ENCODE measurements around the gene SMAD9.

SMAD9 gene

GRCh38 chr13:36919833-36920615, at the start of gene SMAD9:
SMAD9 (minus strand) TSS chr13:36920238; CDS start chr13:36879689, 40,549 bp downstream.
- peak; percentile 78 for DNase-seq

GRCh38 chr13:36966404-36966803, 46.4 kb upstream of the SMAD9 start:
- DNase-seq = no peak

GRCh38 chr13:36965767-36966166, 45.7 kb upstream of the SMAD9 start:
- DNase-seq = peak; percentile 73

- DNase-seq = no peak
Measured at GRCh38 chr13:36959456-36960116, 39.5 kb upstream of the SMAD9 start.

- no peak for DNase-seq
Measured at GRCh38 chr13:36954542-36954941, 34.5 kb upstream of the SMAD9 start.

GRCh38 chr13:36950920-36951319, 30.9 kb upstream of the SMAD9 start:
- DNase-seq = no peak

- DNase-seq = no peak
Measured at GRCh38 chr13:36950330-36950729, 30.3 kb upstream of the SMAD9 start.

GRCh38 chr13:36945078-36945477, 25.0 kb upstream of the SMAD9 start:
- no peak for DNase-seq

- DNase-seq = no peak
Measured at GRCh38 chr13:36925603-36926002, 5.6 kb upstream of the SMAD9 start.

GRCh38 chr13:36924001-36924400, 4.0 kb upstream of the SMAD9 start:
- no peak for DNase-seq

GRCh38 chr13:36921631-36922301, 1.7 kb upstream of the SMAD9 start:
- DNase-seq = peak; percentile 44

GRCh38 chr13:36920616-36921185, 663 bp upstream of the SMAD9 start:
- DNase-seq = peak; percentile 8

- peak; percentile 57 for DNase-seq
Measured at GRCh38 chr13:36919171-36919832, 736 bp downstream of the SMAD9 start.

- peak; percentile 42 for DNase-seq
Measured at GRCh38 chr13:36918246-36919131, 1.5 kb downstream of the SMAD9 start.

- DNase-seq = peak; percentile 33
Measured at GRCh38 chr13:36917311-36917710, 2.7 kb downstream of the SMAD9 start.

- no peak for DNase-seq
Measured at GRCh38 chr13:36915896-36916640, 4.0 kb downstream of the SMAD9 start.

GRCh38 chr13:36915106-36915505, 4.9 kb downstream of the SMAD9 start:
- DNase-seq = no peak

GRCh38 chr13:36914648-36915047, 5.4 kb downstream of the SMAD9 start:
- no peak for DNase-seq

- DNase-seq = no peak
Measured at GRCh38 chr13:36913463-36913862, 6.6 kb downstream of the SMAD9 start.

GRCh38 chr13:36912973-36913372, 7.1 kb downstream of the SMAD9 start:
- DNase-seq = no peak

- no peak for DNase-seq
Measured at GRCh38 chr13:36912369-36912768, 7.7 kb downstream of the SMAD9 start.
